GM23338 (cell line): ENCODE measurements around the gene EXD3. TPM values are rescaled to one million over a fixed set of nuclear protein-coding genes. Genes with fewer than 3 reads are reported as not detected.

Experiments
- ATAC-seq: fragments of 200-7000 bp; cut with Tn5 transposase; 3 replicates; pipeline ENCODE4 v1.9.1; 2020
- DNase-seq: peaks from one replicate; pipeline ENCODE4 v3.0.0-alpha.2; 2015; ENCODE audit warnings: low spot score
- H2AFZ ChIP-seq: fragments of 200-600 bp; sonication (generic); 2 replicates; pipeline ENCODE4 v1.8.0; 2016; ENCODE audit warnings: antibody characterized with exemption, mild to moderate bottlenecking, moderate library complexity
- H3F3A ChIP-seq: fragments of 200-600 bp; sonication (generic); replicated peaks from 2 replicates; pipeline ENCODE4 v1.8.0; 2017; ENCODE audit warnings: antibody characterized with exemption, mixed run types, low read depth
- H3K27ac ChIP-seq: fragments of 200-600 bp; sonication (generic); 2 replicates; pipeline ENCODE4 v1.6.1; 2016; ENCODE audit warnings: low read depth
- H3K27me3 ChIP-seq: fragments of 200-600 bp; sonication (generic); 2 replicates; pipeline ENCODE4 v1.8.0; 2016; ENCODE audit warnings: mild to moderate bottlenecking, mixed run types, moderate library complexity; ENCODE audit not compliant: insufficient read depth
- H3K36me3 ChIP-seq: fragments of 200-600 bp; sonication (generic); 2 replicates; pipeline ENCODE4 v1.8.0; 2016; ENCODE audit warnings: mild to moderate bottlenecking; ENCODE audit not compliant: insufficient read depth
- H3K4me1 ChIP-seq: fragments of 200-600 bp; sonication (generic); 2 replicates; pipeline ENCODE4 v1.8.0; 2016; ENCODE audit warnings: mild to moderate bottlenecking, moderate library complexity; ENCODE audit not compliant: insufficient read depth
- H3K4me2 ChIP-seq: fragments of 200-600 bp; sonication (generic); 2 replicates; pipeline ENCODE4 v1.7.1; 2017; ENCODE audit warnings: mixed run types
- H3K4me3 ChIP-seq: fragments of 200-600 bp; sonication (generic); 2 replicates; pipeline ENCODE4 v1.6.1; 2016; ENCODE audit warnings: mixed run types
- H3K79me2 ChIP-seq: fragments of 200-600 bp; sonication (generic); replicated peaks from 2 replicates; pipeline ENCODE4 v1.8.0; 2017; ENCODE audit warnings: mild to moderate bottlenecking; ENCODE audit not compliant: insufficient read depth
- H3K9me2 ChIP-seq: fragments of 200-600 bp; sonication (generic); 2 replicates; pipeline ENCODE4 v1.8.0; 2017; ENCODE audit not compliant: insufficient read depth
- H4K20me1 ChIP-seq: fragments of 200-600 bp; sonication (generic); replicated peaks from 2 replicates; pipeline ENCODE4 v1.8.0; 2017; ENCODE audit warnings: mild to moderate bottlenecking; ENCODE audit not compliant: insufficient read depth
- H3K27ac Mint-ChIP-seq: 2 replicates; pipeline ENCODE4 v1.8.0; 2020; ENCODE audit warnings: inconsistent platforms, mild to moderate bottlenecking, moderate library complexity, mixed read lengths
- H3K27me3 Mint-ChIP-seq: 3 replicates; pipeline ENCODE4 v1.8.0; 2022; ENCODE audit warnings: low read depth, mild to moderate bottlenecking, moderate library complexity, mixed read lengths, inconsistent platforms; ENCODE audit not compliant: insufficient read depth, poor library complexity
- H3K36me3 Mint-ChIP-seq: 3 replicates; pipeline ENCODE4 v1.8.0; 2021; ENCODE audit warnings: low read depth, mild to moderate bottlenecking, inconsistent platforms, moderate library complexity, mixed read lengths
- H3K4me1 Mint-ChIP-seq: 3 replicates; pipeline ENCODE4 v1.8.0; 2020; ENCODE audit warnings: mild to moderate bottlenecking, inconsistent platforms, mixed read lengths
- H3K4me3 Mint-ChIP-seq: 3 replicates; pipeline ENCODE4 v1.8.0; 2021; ENCODE audit warnings: moderate library complexity, mild to moderate bottlenecking, inconsistent platforms, mixed read lengths
- H3K9me3 Mint-ChIP-seq: 3 replicates; pipeline ENCODE4 v1.8.0; 2020; ENCODE audit warnings: moderate library complexity, mild to moderate bottlenecking, inconsistent platforms, mixed read lengths
- JUNB ChIP-seq: IDR thresholded peaks from one replicate; pipeline ENCODE4 v1.6.1; 2016; ENCODE audit warnings: antibody characterized with exemption; ENCODE audit not compliant: unreplicated experiment
- POLR2AphosphoS5 ChIP-seq: IDR thresholded peaks from 2 replicates; pipeline ENCODE4 v1.6.1; 2016; ENCODE audit warnings: antibody characterized with exemption, low read depth
- STAT1 ChIP-seq: IDR thresholded peaks from one replicate; pipeline ENCODE4 v1.6.1; 2016; ENCODE audit warnings: antibody characterized with exemption; ENCODE audit not compliant: unreplicated experiment
- polyA plus RNA-seq: library from polyadenylated mRNA; unstranded; fragments of >200 nt; fragmentation: Nextera tagmentation; extraction: Ambion mirVana; gene quantifications from 2 replicates; pipeline ENCODE4 v1.2.1, GENCODE V29; 2016
- total RNA-seq: library from RNA; depleted of rRNA; stranded (reverse); fragments of >200 nt; shearing (Covaris generic); gene quantifications from 2 replicates; pipeline ENCODE4 v1.2.3, GENCODE V29; 2014
- TF ChIP-seq, protein P1 (sequence below), 2 experiments: fragments of 200-600 bp in 1 of 2; sonication (generic) in 1 of 2; conservative IDR thresholded peaks; 2 replicates each; pipeline versions ENCODE4 v1.5.1 to v1.6.1; 2016 to 2017; ENCODE audit warnings: antibody characterized with exemption in 2 of 2, low read depth in 2 of 2, mild to moderate bottlenecking in 2 of 2, moderate library complexity in 1 of 2
- TF ChIP-seq, protein P2 (sequence below): fragments of 250-450 bp; sonication (Bioruptor Pico); IDR thresholded peaks from 2 replicates; pipeline ENCODE4 v1.5.0; 2020; ENCODE audit warnings: mild to moderate bottlenecking, moderate library complexity
- TF ChIP-seq, protein P3 (sequence below): IDR thresholded peaks from one replicate; pipeline ENCODE4 v1.6.1; 2018; ENCODE audit warnings: antibody characterized with exemption; ENCODE audit not compliant: unreplicated experiment

EXD3 gene
- total and polyA plus RNA-seq, 2 experiments from 2014 or later: 3.6 to 9.7 TPM

DNA sequence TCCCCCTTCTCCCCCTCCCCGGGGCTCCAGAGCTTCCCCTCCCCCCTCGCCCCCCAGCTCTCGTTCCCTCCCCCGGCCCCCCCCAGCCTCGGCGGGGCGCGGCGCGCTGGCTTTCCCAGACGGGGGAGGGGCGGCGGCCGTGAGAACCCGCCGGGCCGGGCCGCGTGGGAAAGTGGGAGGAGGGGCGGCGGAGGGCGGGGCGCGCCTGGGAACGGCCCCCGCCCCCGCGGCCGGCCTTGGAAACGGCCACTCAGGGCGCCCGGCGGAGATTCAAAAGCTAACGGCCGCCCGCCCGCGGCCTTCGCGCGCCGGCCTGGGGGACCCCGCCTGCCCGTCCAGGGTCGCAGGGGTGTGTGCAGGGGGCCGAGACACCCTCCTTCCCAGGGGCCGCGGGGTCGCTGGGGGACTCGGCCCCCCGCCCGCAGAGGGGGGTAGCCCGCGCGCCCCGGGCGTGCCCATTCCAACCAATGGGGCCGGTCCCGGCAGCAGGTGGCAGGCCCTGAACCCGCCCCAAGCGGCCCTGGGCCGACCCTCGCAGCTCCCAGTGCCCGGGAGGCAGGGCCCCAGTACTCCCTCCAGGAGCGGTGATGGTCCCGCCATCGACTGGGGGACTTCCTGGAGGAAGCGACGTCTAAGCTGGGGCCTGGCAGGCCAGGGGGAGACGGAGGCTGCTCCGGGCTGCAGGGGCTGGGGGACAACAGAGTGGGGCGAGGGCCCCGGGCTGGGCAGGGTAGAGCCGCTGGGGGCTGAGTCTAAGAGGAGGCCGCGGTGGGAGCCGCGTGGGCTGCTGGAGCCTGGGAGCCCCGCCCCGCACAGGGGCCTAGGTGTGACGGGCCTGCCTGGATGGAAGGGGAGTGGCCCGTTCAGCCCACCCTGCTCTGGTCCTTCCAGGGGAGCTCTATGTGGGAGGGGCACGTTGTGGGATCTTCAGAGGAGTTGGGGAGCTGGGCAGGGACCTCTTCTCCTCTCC lies 106.7 kb downstream of the EXD3 start:
- H3K36me3 Mint-ChIP-seq: no peaks in the 10 kb centered on the region
- Histone ChIP-seq H3K27me3 (no peaks in the 10 kb centered on the region), H3K4me1 (peaks cover 21% of the 10 kb centered on the region; the same call in 1 of the 2 replicates), H3K79me2 (no peaks in the 10 kb centered on the region), H3K9me2 (no peaks in the 10 kb centered on the region), H3K4me3 (peak overlapping the region; percentile 52), H4K20me1 (no peaks in the 10 kb centered on the region), H2AFZ (peak overlapping the region; percentile 84), H3K36me3 (no peaks in the 10 kb centered on the region), H3K4me2 (peak overlapping the region; percentile 81), H3K27ac (no peak overlapping the region), H3F3A (no peaks in the 10 kb centered on the region)
- peak overlapping the region; percentile 45; the same call in 2 of the 3 replicates for H3K4me3 Mint-ChIP-seq
- DNase-seq: peak; percentile 74
- peaks cover 2% of the 10 kb centered on the region; the same call in 2 of the 3 replicates for H3K4me1 Mint-ChIP-seq
- H3K27ac Mint-ChIP-seq: no peak overlapping the region
- peak; percentile 59 for ATAC-seq
- no peak for TF ChIP-seq JUNB
- TF ChIP-seq, protein P1, sequence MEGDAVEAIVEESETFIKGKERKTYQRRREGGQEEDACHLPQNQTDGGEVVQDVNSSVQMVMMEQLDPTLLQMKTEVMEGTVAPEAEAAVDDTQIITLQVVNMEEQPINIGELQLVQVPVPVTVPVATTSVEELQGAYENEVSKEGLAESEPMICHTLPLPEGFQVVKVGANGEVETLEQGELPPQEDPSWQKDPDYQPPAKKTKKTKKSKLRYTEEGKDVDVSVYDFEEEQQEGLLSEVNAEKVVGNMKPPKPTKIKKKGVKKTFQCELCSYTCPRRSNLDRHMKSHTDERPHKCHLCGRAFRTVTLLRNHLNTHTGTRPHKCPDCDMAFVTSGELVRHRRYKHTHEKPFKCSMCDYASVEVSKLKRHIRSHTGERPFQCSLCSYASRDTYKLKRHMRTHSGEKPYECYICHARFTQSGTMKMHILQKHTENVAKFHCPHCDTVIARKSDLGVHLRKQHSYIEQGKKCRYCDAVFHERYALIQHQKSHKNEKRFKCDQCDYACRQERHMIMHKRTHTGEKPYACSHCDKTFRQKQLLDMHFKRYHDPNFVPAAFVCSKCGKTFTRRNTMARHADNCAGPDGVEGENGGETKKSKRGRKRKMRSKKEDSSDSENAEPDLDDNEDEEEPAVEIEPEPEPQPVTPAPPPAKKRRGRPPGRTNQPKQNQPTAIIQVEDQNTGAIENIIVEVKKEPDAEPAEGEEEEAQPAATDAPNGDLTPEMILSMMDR (conservative IDR thresholded peaks at IDR 0.05; ENCODE audit: low read depth in 2 of 2): no peak
- no peak for TF ChIP-seq STAT1
- no peak; the same call in 1 of the 2 replicates for TF ChIP-seq POLR2AphosphoS5
- TF ChIP-seq, protein P2, sequence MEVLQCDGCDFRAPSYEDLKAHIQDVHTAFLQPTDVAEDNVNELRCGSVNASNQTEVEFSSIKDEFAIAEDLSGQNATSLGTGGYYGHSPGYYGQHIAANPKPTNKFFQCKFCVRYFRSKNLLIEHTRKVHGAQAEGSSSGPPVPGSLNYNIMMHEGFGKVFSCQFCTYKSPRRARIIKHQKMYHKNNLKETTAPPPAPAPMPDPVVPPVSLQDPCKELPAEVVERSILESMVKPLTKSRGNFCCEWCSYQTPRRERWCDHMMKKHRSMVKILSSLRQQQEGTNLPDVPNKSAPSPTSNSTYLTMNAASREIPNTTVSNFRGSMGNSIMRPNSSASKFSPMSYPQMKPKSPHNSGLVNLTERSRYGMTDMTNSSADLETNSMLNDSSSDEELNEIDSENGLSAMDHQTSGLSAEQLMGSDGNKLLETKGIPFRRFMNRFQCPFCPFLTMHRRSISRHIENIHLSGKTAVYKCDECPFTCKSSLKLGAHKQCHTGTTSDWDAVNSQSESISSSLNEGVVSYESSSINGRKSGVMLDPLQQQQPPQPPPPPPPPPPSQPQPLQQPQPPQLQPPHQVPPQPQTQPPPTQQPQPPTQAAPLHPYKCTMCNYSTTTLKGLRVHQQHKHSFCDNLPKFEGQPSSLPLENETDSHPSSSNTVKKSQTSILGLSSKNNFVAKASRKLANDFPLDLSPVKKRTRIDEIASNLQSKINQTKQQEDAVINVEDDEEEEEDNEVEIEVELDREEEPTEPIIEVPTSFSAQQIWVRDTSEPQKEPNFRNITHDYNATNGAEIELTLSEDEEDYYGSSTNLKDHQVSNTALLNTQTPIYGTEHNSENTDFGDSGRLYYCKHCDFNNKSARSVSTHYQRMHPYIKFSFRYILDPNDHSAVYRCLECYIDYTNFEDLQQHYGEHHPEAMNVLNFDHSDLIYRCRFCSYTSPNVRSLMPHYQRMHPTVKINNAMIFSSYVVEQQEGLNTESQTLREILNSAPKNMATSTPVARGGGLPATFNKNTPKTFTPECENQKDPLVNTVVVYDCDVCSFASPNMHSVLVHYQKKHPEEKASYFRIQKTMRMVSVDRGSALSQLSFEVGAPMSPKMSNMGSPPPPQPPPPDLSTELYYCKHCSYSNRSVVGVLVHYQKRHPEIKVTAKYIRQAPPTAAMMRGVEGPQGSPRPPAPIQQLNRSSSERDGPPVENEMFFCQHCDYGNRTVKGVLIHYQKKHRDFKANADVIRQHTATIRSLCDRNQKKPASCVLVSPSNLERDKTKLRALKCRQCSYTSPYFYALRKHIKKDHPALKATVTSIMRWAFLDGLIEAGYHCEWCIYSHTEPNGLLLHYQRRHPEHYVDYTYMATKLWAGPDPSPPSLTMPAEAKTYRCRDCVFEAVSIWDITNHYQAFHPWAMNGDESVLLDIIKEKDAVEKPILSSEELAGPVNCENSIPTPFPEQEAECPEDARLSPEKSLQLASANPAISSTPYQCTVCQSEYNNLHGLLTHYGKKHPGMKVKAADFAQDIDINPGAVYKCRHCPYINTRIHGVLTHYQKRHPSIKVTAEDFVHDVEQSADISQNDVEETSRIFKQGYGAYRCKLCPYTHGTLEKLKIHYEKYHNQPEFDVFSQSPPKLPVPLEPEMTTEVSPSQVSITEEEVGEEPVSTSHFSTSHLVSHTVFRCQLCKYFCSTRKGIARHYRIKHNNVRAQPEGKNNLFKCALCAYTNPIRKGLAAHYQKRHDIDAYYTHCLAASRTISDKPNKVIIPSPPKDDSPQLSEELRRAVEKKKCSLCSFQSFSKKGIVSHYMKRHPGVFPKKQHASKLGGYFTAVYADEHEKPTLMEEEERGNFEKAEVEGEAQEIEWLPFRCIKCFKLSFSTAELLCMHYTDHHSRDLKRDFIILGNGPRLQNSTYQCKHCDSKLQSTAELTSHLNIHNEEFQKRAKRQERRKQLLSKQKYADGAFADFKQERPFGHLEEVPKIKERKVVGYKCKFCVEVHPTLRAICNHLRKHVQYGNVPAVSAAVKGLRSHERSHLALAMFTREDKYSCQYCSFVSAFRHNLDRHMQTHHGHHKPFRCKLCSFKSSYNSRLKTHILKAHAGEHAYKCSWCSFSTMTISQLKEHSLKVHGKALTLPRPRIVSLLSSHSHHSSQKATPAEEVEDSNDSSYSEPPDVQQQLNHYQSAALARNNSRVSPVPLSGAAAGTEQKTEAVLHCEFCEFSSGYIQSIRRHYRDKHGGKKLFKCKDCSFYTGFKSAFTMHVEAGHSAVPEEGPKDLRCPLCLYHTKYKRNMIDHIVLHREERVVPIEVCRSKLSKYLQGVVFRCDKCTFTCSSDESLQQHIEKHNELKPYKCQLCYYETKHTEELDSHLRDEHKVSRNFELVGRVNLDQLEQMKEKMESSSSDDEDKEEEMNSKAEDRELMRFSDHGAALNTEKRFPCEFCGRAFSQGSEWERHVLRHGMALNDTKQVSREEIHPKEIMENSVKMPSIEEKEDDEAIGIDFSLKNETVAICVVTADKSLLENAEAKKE (CRISPR knock-in tag): no peak
- TF ChIP-seq, protein P3, sequence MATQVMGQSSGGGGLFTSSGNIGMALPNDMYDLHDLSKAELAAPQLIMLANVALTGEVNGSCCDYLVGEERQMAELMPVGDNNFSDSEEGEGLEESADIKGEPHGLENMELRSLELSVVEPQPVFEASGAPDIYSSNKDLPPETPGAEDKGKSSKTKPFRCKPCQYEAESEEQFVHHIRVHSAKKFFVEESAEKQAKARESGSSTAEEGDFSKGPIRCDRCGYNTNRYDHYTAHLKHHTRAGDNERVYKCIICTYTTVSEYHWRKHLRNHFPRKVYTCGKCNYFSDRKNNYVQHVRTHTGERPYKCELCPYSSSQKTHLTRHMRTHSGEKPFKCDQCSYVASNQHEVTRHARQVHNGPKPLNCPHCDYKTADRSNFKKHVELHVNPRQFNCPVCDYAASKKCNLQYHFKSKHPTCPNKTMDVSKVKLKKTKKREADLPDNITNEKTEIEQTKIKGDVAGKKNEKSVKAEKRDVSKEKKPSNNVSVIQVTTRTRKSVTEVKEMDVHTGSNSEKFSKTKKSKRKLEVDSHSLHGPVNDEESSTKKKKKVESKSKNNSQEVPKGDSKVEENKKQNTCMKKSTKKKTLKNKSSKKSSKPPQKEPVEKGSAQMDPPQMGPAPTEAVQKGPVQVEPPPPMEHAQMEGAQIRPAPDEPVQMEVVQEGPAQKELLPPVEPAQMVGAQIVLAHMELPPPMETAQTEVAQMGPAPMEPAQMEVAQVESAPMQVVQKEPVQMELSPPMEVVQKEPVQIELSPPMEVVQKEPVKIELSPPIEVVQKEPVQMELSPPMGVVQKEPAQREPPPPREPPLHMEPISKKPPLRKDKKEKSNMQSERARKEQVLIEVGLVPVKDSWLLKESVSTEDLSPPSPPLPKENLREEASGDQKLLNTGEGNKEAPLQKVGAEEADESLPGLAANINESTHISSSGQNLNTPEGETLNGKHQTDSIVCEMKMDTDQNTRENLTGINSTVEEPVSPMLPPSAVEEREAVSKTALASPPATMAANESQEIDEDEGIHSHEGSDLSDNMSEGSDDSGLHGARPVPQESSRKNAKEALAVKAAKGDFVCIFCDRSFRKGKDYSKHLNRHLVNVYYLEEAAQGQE: no peak
- H3K27me3 Mint-ChIP-seq: peaks cover 2% of the 10 kb centered on the region
- H3K9me3 Mint-ChIP-seq: no peaks in the 10 kb centered on the region
